ENCODE data around the gene ACYP1.
A peak's percentile ranks its signal among the peaks of the same experiment; 100 is the strongest.

Gene ACYP1

DNA sequence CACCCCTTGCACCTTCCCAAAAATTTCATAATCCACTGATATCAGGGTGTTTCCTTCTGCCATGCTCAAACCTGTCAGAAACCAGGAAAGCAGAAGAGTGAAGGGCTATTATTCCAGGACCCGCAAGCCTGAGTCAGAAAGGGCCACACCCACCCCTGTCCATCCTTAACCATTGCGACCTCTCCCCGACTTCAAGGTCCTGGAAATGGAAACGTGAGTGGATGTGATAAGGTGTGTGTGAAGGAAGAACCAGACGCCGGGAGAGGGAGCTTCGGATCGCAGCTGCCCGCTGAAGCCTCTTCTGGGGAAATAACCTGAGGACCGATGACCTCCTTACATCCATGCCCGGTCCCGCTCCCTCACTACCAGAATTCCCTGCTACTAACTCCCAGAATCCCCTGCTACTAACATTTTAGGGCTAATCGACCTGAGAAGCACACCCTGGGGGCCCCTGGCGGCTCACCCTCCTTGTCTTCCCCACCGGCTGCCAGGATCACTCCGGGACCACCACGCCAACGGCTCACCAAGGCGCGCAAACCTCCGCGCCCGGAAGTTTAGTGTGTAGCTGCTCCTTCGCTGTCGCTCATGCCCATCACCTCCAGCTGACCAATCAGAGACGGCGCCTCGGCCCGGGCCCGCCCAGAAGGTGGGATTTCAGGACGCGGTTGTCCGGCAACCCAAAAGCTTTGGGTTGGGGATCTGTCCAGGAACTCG is at the start of gene ACYP1:
ACYP1 (minus strand) TSS at position 534 of the 714 bp plus-strand sequence; CDS start at position 63, 471 bp downstream.
- peak; percentile 91 for DNase-seq

GRCh38 chr14:75109877-75110276 is 46.1 kb upstream of the ACYP1 start:
- DNase-seq, result no peak

DNA sequence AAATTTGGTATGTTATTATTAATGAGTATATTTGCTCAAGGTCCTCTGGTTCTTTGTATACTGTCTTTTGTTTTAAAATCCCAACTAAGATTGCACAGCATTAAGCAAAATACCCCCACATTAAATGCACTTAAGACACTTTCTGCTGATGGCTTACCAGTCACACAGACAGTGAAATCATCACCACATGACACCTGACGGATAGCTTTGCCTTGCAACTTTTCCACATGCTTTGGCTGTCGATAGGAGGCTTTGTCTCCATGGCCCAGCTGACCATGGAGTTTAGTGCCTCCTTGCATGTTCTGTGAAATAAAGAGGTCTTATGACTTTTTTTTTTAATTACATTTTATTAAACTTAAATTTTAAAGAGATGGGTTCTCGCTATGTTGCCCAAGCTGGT is 43.4 kb upstream of the ACYP1 start:
- no peak for DNase-seq

DNA sequence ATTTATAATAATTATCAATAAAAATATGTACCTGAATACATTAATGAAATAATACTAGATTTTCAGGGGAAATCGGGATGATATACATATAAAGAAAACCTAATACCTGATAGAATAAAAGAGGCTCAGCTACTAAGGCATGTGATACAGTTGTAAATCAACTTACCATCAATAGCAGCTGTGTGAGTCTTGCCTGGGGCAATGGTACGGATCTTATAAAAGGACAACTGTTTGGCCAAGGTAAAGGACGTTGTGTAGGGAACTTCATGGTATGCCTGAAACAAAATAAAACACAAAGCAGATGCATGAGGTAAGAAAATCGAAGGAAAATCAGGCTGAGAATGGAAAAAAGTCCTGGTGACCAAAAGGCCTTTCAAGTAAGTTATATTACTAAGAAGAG is 37.7 kb upstream of the ACYP1 start:
- no peak for DNase-seq

GRCh38 chr14:75098682-75099081 is 34.9 kb upstream of the ACYP1 start:
- DNase-seq, result no peak

- DNase-seq, result no peak
Observed at GRCh38 chr14:75098212-75098611, 34.4 kb upstream of the ACYP1 start.

- no peak for DNase-seq
Observed at GRCh38 chr14:75096959-75097358, 33.1 kb upstream of the ACYP1 start.

DNA sequence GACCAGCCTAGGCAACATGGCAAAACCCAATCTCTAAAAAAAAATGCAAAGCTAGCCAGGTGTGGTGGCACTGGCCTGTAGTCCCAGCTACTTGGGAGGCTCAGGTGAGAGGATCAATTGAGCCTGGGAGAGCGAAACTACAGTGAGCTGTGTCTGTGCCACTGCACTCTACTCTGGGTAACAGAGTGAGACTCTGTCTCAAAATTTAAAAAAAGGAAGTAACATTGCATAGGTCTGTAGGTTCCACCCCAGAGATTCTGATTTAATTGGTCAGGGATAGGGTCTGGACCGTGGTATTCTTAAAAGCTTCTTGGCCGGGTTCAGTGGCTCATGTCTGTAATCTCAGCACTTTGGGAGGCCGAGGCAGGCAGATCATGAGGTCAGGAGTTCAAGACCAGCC is 31.9 kb upstream of the ACYP1 start:
- DNase-seq, result no peak

DNA sequence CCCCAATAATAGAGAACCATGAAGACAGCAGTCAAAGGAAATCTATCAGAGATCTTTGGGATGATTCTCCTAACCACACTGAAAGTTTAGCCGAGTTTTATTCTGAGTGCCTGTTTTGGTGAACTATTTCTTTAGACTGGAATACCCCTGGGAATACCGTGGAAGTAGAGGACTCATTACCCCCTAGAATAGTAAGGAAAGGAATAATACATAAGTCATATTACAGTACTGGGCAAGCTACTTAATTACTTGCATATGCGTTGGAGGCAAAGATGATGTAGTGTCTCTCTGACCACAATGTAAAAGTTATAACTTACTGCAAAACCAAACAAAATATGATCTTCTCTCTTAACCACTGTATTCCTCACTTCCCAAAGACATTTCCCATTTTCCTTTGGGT is 31.1 kb upstream of the ACYP1 start:
- no peak for DNase-seq

DNA sequence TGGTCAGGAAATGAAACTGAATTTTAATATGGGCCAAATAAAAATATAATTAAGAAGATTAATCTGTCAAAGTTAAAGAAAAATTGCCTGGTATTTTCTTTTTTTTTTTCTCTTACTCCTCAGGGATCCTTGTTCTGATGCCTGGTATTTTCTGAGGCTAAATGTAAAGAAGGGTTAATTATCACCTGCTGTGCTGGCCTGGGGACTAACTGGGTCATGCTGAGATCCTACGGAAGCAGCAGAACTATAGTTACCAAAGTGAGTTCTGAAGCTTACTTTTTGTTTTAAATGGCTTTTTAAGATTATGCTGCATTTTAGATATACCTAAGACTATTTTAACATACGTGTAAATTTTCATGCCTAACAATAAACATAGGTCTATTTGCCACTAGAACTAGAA is 28.9 kb upstream of the ACYP1 start:
- no peak for DNase-seq

DNA sequence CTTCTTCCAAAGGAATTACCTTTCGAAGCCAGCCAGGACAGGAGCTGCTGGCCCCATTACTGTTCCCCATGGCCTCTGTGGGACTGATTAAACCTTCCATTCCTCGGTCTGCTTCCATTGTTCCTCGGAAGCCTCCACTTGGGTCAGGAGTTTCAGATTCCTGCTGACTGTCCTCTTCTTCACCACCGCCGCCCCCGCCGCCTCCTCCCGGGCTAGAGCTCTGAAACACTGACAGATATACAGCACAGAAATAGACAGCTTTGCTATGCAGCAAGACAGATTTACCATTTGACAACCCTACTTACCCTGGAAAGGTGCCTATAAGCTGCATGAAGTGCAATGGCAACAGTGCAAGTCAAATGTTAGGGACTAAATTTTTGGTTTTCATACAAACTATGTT is 27.4 kb upstream of the ACYP1 start:
- no peak for DNase-seq

GRCh38 chr14:75090353-75090752 is 26.5 kb upstream of the ACYP1 start:
- DNase-seq, result no peak

- peak; percentile 51 for DNase-seq
Observed at GRCh38 chr14:75088566-75089373, 24.9 kb upstream of the ACYP1 start.

- DNase-seq, result no peak
Observed at GRCh38 chr14:75088153-75088552, 24.3 kb upstream of the ACYP1 start.

- DNase-seq, result no peak
Observed at GRCh38 chr14:75084513-75084912, 20.7 kb upstream of the ACYP1 start.

- DNase-seq, result no peak
Observed at GRCh38 chr14:75083271-75083670, 19.4 kb upstream of the ACYP1 start.

GRCh38 chr14:75081660-75082229 is 17.9 kb upstream of the ACYP1 start:
- DNase-seq, result no peak

GRCh38 chr14:75079521-75079920 is 15.7 kb upstream of the ACYP1 start:
- no peak for DNase-seq

DNA sequence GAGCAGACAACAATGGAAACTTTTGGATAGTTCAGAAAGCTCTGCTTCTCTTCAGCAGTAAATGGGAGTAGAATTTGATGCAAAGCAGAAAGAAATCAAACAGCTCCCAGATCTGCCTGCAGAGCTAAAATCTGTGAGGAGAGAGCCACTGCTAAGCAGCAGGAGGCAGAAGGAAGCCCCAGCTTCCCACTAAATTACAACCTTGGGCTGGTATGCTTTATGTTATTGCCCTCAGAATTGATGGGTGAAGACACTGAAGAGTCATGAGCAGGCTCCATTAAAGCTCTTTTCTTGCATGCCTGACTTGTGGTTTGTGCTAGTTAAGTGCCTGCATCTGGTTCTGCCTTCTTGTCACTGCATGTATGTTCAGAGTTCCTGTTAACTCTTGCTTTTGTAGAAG is 14.0 kb upstream of the ACYP1 start:
- no peak for DNase-seq

DNA sequence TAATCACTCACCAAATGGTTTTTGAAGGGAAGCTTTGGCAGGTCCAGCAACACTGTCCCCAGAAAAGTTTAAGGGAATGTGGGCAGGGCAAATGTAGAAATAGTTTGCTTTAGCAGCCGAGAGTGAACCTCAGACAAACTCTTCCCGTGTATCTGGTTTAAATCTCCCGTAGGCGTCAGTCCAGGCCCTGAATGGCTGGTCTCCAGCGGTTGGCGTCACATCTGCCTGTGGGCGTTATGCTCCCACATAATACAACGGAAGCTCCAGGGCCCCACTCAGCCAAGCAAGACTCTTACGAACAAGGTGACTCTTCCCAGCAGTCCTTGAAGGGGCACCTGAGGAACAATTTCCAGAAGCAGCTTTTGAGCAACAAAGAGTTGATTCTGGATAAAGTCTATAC is 6.6 kb upstream of the ACYP1 start:
- DNase-seq, result no peak

DNA sequence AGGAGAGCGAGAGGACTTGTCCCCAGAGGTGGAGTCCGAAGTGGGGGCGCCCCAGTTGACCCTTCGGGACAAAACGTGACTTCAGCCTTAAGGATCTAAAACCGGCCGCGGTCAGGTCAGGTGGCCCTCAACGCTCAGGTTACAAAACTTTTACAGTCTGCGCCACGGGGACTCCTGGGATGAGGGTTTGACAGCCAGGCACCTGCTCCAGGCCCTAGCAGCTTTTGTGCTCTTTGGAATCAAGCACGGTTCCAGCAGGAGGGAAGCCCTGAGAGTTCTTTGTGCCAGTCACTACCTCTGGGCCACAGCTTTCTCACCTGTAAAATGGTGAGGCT is 6.0 kb upstream of the ACYP1 start:
- peak; percentile 85 for DNase-seq

- DNase-seq, result peak; percentile 96
Observed at GRCh38 chr14:75069121-75069810, 5.4 kb upstream of the ACYP1 start, which contains the start of gene ZC2HC1C. Gene ZC2HC1C (plus strand): TSS chr14:75069641. CDS start chr14:75070574, 933 bp downstream.
